ENCODE measurements around the gene SLC43A3. TPM values are rescaled to one million over a fixed set of nuclear protein-coding genes. Genes with fewer than 3 reads are reported as not detected.

SLC43A3 gene
- total and polyA plus RNA-seq, 9 of the 15 experiments (the other 6 are each of a cell fraction or from before 2014, with no cell fraction given): 63.7 to 281 (median 139) TPM

- no peaks in the 10 kb centered on the region for H3K9me1 ChIP-seq (ENCODE audit: control insufficient read depth, insufficient read depth, low read length)
- ChIA-PET POLR2A (no interaction called here), CTCF (ENCODE audit: low intra/inter-chr PET ratio) (no interaction called here)
- intact Hi-C loops (cut with micrococcal nuclease) (no loop called here), in situ Hi-C loops (cut with MboI) (no loop called here)
- TF ChIP-seq POLR2G (IDR thresholded peaks at IDR 0.05; ENCODE audit: low read depth, low read length) (peak; percentile 66), ZBTB33 (CRISPR knock-in tag; IDR thresholded peaks at IDR 0.05) (peak; percentile 88), MTA3 (IDR thresholded peaks at IDR 0.05; ENCODE audit: borderline replicate concordance) (no peak)
- FAIRE-seq (no peak), ATAC-seq (no peak), DNase-seq (ENCODE audit: extremely low read depth in 1 of 4, low spot score in 3 of 4) (no peak)
- no peak overlapping the region for H3K4me3 ChIP-seq
- peaks cover 3% of the 10 kb centered on the region; the same call in 1 of the 3 replicates for H3K36me3 ChIP-seq (ENCODE audit: control insufficient read depth, insufficient read depth, low read length)
- H3K4me2 ChIP-seq (ENCODE audit: insufficient read depth, low read length): no peak overlapping the region
- peaks cover 8% of the 10 kb centered on the region; the same call in 1 of the 2 replicates for H4K20me1 ChIP-seq (replicated peaks; ENCODE audit: control insufficient read depth, insufficient read depth, low read length)
- H3K27me3 ChIP-seq (ENCODE audit: control insufficient read depth in 2 of 2, insufficient read depth in 2 of 2, low read length in 2 of 2): no peaks in the 10 kb centered on the region
- WGBS (ENCODE audit: insufficient coverage, low coverage, missing lambda C conversion rate): 93% methylated on average over 37 of the region's 80 CpGs
- no peaks in the 10 kb centered on the region for H3K9me3 ChIP-seq (replicated peaks; ENCODE audit: control insufficient read depth, insufficient read depth, low read depth, low read length)
- no peak overlapping the region for H2AFZ ChIP-seq (ENCODE audit: low read depth, low read length)
- H3K9ac ChIP-seq (ENCODE audit: insufficient read depth in 1 of 2, low read depth in 2 of 2, low read length in 2 of 2): no peak overlapping the region
- no TSS peak for BruUV-seq (replicated peaks)
- no peak overlapping the region for H3K27ac ChIP-seq (ENCODE audit: extremely low read depth, low read depth, low read length)
- H3K79me2 ChIP-seq (ENCODE audit: control insufficient read depth, insufficient read depth, low read length): no peaks in the 10 kb centered on the region
- H3K4me1 ChIP-seq (replicated peaks in 1 of 2; ENCODE audit: control insufficient read depth in 2 of 2, insufficient read depth in 2 of 2, low read length in 2 of 2): peaks cover 29 to 33% of the 10 kb centered on the region in 2 experiments
Measured at GRCh38 chr11:57476047-57476756, 49.3 kb upstream of the SLC43A3 start.

Measured in K562 (cell line).